NCI-H446 (cell line): ENCODE results near the gene RBP4.

ENCODE experiments used
- DNase-seq, 2 experiments: peaks; one replicate each; lab custom pipeline; 2025; lab: John Stamatoyannopoulos, UW

RBP4 gene

GRCh38 chr10:93595378-93596161 is 5.5 kb downstream of the RBP4 start:
- no peak for DNase-seq

GRCh38 chr10:93594518-93594917 is 6.5 kb downstream of the RBP4 start:
- DNase-seq: no peak

- DNase-seq: no peak
These were observed 7.3 kb downstream of the RBP4 start for GRCh38 chr10:93593749-93594148.

- DNase-seq: no peak
These were observed 7.8 kb downstream of the RBP4 start for GRCh38 chr10:93593254-93593653.

- no peak for DNase-seq
These were observed 9.8 kb downstream of the RBP4 start for GRCh38 chr10:93591065-93591808.

- no peak for DNase-seq
These were observed 10.4 kb downstream of the RBP4 start for GRCh38 chr10:93590638-93591037.

- no peak for DNase-seq
These were observed 11.1 kb downstream of the RBP4 start for GRCh38 chr10:93589648-93590562.

- no peak for DNase-seq
These were observed 16.6 kb downstream of the RBP4 start for GRCh38 chr10:93584445-93584844.

GRCh38 chr10:93580828-93581227 is 20.2 kb downstream of the RBP4 start:
- DNase-seq: no peak

- DNase-seq: no peak
These were observed 20.9 kb downstream of the RBP4 start for GRCh38 chr10:93579985-93580711.

GRCh38 chr10:93579089-93579488 is 21.9 kb downstream of the RBP4 start:
- no peak for DNase-seq

GRCh38 chr10:93577565-93577964 is 23.5 kb downstream of the RBP4 start:
- DNase-seq: no peak

GRCh38 chr10:93576888-93577287 is 24.1 kb downstream of the RBP4 start:
- DNase-seq: no peak

GRCh38 chr10:93573924-93574323 is 27.1 kb downstream of the RBP4 start:
- DNase-seq: no peak

GRCh38 chr10:93573051-93573909 is 27.8 kb downstream of the RBP4 start:
- DNase-seq: no peak

- DNase-seq: no peak
These were observed 28.4 kb downstream of the RBP4 start for GRCh38 chr10:93572606-93573005.

- no peak for DNase-seq
These were observed 30.7 kb downstream of the RBP4 start for GRCh38 chr10:93570383-93570782.

- DNase-seq: no peak
These were observed 33.0 kb downstream of the RBP4 start for GRCh38 chr10:93568105-93568390.

- DNase-seq: no peak
These were observed 33.5 kb downstream of the RBP4 start for GRCh38 chr10:93567277-93568104.
